GM19351 (cell line): ENCODE data around the gene FAM72D.
"Not testable (repeated sequence)": the region's sequence is repeated elsewhere in the genome, so short reads cannot be mapped to it uniquely, and the experiment has no call there.

Source experiments
- ATAC-seq: cut with Tn5 transposase; IDR thresholded peaks from one replicate; pipeline ENCODE4 v1.9.1; 2021; ENCODE audit warnings: mild to moderate bottlenecking, moderate library complexity; ENCODE audit not compliant: unreplicated experiment

The FAM72D gene

DNA sequence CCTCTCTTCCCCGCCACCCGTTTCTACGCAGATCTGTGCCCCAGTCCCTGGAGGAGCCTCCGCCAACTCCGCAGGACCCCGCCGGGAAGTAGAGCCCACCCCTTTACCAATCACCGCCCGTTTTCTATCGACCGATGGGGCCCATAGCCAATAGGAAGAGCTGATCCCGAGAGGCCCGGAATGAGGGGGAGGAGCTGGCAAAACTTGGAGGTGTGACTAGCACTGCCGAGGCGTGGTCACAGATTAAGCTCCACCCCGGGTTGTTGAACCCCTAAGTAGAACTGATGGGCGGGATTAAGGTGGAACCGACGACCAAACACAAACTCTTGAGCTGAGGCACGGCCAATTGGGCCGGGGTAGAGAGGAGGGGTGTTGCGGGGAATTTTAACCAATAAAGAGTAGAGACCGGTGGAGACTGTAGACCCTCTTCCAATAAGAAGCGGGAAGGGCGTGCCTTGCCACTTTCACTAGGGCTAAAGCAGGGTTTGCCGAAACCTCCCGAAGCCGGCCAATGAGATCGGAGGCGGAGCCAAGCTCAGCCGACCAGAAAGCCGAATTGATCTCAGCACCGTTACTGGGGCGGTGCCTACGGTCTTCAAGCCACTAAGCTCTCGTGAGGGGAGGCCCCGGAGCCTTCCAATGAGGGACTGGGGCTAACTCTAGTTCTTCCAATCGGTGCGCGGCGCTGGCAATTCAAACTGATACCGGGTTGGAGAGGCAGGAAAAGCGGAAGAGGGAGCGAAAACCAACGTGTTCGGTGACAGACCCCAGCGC lies at the start of gene FAM72D, which contains the start of gene SRGAP2B:
TSS of gene FAM72D (plus strand) at position 691 of the 774 bp plus-strand sequence. CDS start 874 bp downstream, outside the sequence.
TSS of gene SRGAP2B (minus strand) at position 45 of the 774 bp plus-strand sequence. CDS start 2,427 bp downstream, outside the sequence.
- ATAC-seq: peak; percentile 78

GRCh38 chr1:145047553-145047952 lies 48.2 kb upstream of the FAM72D start:
- peak; percentile 86 for ATAC-seq

DNA sequence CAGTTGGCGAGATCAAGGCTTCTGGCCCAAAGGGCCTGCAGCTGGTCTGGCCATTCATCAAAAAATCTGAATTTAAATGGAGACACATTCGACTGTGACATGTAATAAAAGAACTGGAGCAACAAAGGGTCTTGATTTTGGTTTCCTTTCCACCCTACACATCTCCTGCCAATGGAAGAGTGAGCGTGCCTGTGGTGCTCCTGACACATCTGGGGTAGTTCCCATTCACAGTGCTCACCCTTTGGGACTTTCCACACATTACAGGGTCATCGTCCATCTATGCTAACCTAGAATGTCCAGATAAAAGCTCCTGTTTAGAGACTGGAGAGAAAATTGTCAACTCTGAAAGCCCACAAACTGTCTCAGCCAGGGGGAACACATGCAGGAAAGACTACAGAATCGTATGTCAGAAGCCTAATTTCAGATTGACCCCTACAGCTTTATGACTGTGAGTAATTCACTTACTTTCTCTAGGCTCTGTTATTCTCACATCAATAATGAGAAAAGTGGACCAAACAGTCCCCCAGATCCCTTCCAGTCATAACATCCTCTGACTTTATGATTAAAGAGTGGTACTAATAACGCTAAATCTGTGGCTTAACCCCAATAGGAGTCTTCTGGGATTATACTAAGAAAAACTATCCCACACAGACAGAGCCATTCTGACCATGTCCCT lies 47.5 kb upstream of the FAM72D start:
- ATAC-seq: not testable (repeated sequence)

- not testable (repeated sequence) for ATAC-seq
These were observed 43.6 kb upstream of the FAM72D start for GRCh38 chr1:145052019-145052776.

GRCh38 chr1:145053428-145053827 lies 42.3 kb upstream of the FAM72D start:
- not testable (repeated sequence) for ATAC-seq

- ATAC-seq: peak; percentile 98
These were observed 40.5 kb upstream of the FAM72D start for GRCh38 chr1:145055217-145055760.

- ATAC-seq: peak; percentile 47
These were observed 37.6 kb upstream of the FAM72D start for GRCh38 chr1:145058184-145058583.

- not testable (repeated sequence) for ATAC-seq
These were observed 32.5 kb upstream of the FAM72D start for GRCh38 chr1:145063285-145063684.

DNA sequence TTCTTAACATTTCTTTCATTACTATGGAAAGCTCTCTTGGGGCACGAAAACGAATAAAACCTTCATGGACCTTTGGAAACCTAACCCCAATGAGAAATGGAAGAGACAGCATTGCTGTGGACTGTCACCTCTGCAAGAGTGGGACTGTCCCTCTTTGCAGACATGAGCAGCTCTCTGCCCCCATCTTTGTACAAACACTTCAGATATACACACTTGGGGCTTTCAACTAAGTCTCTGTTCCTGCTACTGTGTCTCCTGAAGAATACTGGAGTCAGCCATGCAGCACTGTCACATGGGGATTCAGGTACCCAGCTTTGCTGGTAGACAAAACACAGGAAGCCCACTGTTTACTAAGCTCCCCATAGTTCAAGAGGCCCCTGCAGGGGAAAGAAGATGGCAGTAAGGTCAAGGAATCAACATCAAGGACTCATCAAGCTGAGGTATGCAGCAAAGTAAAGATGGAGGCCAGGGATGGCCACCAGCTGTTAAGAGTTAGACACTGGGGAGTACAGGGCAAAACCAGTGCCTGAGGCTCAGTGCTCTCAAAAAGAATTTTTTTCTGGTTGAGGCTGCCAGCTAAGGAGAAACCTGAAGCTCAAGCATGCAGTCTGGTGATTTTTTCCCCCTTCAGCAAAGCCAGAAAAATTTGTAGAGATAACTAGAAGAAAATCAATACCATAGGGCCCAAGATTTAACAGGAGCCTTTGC lies 31.7 kb upstream of the FAM72D start:
- ATAC-seq: not testable (repeated sequence)

GRCh38 chr1:145065194-145065826 lies 30.5 kb upstream of the FAM72D start:
- ATAC-seq: peak; percentile 69

GRCh38 chr1:145066486-145066885 lies 29.3 kb upstream of the FAM72D start:
- ATAC-seq: not testable (repeated sequence)

GRCh38 chr1:145071569-145071968 lies 24.2 kb upstream of the FAM72D start:
- not testable (repeated sequence) for ATAC-seq

- ATAC-seq: not testable (repeated sequence)
These were observed 21.7 kb upstream of the FAM72D start for GRCh38 chr1:145074021-145074559.

GRCh38 chr1:145076877-145077276 lies 18.9 kb upstream of the FAM72D start:
- not testable (repeated sequence) for ATAC-seq

DNA sequence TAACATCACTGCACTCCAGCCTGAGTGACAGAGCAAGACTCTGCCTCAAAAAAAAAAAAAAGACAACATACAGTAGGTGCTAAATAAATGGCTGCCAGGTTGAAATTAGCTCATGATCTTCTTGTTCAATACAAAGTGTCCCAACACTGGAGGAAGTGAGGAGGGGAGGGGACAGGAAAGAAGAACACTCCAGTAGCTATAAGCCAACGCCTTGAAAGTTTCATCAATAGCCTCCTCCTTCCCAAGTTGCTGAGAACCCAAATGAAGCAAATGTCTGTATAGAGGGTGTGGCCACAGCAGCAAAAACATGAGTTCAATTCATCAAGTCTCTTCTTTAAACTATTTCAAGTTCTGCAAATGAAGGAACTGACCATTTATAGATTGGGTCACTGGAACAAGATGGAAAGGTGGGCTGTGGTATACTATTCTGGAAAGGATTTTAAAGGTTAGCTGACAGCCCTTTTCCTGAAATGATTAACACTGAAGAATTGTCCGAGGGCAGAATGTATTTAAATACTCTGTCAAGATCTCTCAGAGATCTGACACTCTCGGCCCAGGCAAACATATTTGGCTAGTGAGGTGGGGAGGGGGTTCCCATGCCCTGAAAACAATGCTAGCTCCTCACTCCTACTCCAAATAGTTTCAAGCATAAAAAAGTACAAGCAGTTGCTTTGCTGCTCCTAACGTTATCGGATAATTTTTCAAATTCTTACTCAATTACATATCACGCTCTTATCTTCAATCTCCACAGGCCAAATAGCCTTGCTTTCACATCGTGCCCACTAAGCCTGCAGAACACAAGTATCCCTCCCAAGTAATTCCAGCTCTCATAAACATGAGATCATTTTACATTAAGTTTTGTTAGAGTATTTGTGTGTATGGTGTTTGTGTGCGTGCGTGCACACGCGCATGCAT lies 17.6 kb upstream of the FAM72D start:
- not testable (repeated sequence) for ATAC-seq

GRCh38 chr1:145078787-145079370 lies 16.9 kb upstream of the FAM72D start:
- ATAC-seq: not testable (repeated sequence)

DNA sequence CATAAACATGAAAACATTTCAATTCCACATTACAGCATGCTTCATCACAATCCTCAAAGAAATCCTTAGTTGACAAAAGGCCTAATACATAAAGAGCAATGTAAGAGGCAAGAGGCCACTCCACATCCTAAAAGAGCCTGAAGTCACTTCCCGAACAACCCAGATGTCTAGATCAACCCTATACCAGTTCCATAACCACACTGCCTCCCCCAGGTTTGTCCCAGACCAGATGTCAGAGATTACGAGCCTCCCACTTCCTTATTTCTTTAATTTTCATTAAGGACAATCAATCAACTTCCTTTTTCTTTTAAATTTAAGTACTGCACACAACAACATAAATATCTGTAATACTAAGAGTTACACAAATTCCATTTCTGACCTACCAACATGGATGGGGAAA lies 16.0 kb upstream of the FAM72D start:
- ATAC-seq: not testable (repeated sequence)

DNA sequence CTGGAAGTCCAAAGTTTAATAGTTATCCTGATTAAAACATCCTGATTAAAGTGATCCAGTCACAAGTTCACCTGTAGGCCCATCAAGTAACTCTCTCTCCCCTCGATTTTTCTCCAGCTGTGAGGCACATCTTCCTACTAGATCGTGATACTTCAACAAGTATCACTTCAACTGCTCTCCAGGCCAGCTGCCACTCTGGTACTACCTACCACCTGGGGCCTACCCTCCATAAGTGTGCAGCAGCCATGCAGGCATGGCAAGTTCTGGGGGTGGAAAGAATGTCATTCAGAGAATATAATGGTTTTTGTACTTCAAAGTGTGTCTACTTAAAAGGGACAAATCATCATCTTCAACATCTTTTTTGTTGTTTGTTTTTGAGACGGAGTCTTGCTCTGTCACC lies 15.6 kb upstream of the FAM72D start:
- ATAC-seq: not testable (repeated sequence)
